GM12878 (cell line): ENCODE data around the gene PDZK1IP1. TPM values are rescaled to one million over a fixed set of nuclear protein-coding genes. Genes with fewer than 3 reads are reported as not detected.

Source experiments
- ATAC-seq: fragments of 200-7000 bp; cut with Tn5 transposase; 3 replicates; pipeline ENCODE4 v1.9.1; 2020; ENCODE audit warnings: mild to moderate bottlenecking, moderate library complexity
- BruUV-seq: library from RNA; stranded (reverse); fragments of 400-500 nt; replicated peaks from 2 replicates; lab custom pipeline; 2021; lab: Mats Ljungman, UMichigan
- CTCF ChIA-PET: fragments of 300-600 bp; sonication (Branson Sonifier 250); formaldehyde crosslinking; extraction: SDS; loops from one replicate; lab custom pipeline; 2021; ENCODE audit warnings: inconsistent platforms; lab: Yijun Ruan, JAX
- POLR2A ChIA-PET: fragments of 350-600 bp; formaldehyde crosslinking; extraction: SDS; loops from one replicate; lab custom pipeline; 2021; ENCODE audit warnings: inconsistent platforms; lab: Charles Lee
- RAD21 ChIA-PET: fragments of 300-600 bp; sonication (Branson Sonifier 250); formaldehyde crosslinking; loops from one replicate; lab custom pipeline; 2023; ENCODE audit warnings: antibody characterized with exemption; ENCODE audit not compliant: unreplicated experiment; lab: Charles Lee
- SMC1A ChIA-PET: fragments of 300-600 bp; sonication (Branson Sonifier 250); formaldehyde crosslinking; loops from one replicate; lab custom pipeline; 2023; ENCODE audit not compliant: unreplicated experiment, uncharacterized antibody; lab: Charles Lee
- DNase-seq: peaks from one replicate; pipeline ENCODE4 v3.0.0-alpha.2; 2011; ENCODE audit warnings: low read depth, low spot score
- FAIRE-seq: peaks from 3 replicates; lab custom pipeline; 2011; peaks lifted over from hg19 to GRCh38; lab: Jason Lieb, UNC
- H2AFZ ChIP-seq: 2 replicates; pipeline ENCODE4 v1.6.0; 2011; ENCODE audit warnings: low read depth, low read length, control low read depth; ENCODE audit not compliant: control insufficient read depth
- H3K27ac ChIP-seq: 2 replicates; pipeline ENCODE4 v1.5.1; 2011; ENCODE audit warnings: control low read depth; ENCODE audit not compliant: control insufficient read depth, insufficient read depth
- H3K27me3 ChIP-seq, 2 experiments: replicated peaks in 1 of 2; 2 replicates each; pipeline versions ENCODE4 v1.6.0 to v1.6.1; 2011; ENCODE audit warnings: low read length in 1 of 2; ENCODE audit not compliant: control insufficient read depth in 2 of 2, insufficient read depth in 2 of 2
- H3K36me3 ChIP-seq, 2 experiments: 2 replicates each; pipeline ENCODE4 v1.5.1; 2011; ENCODE audit warnings: low read length in 1 of 2; ENCODE audit not compliant: control insufficient read depth in 2 of 2, insufficient read depth in 2 of 2
- H3K4me1 ChIP-seq: 2 replicates; pipeline ENCODE4 v1.6.1; 2011; ENCODE audit warnings: mild to moderate bottlenecking, low read length, moderate library complexity, mixed read lengths; ENCODE audit not compliant: control insufficient read depth, insufficient read depth
- H3K4me2 ChIP-seq: 2 replicates; pipeline ENCODE4 v1.6.0; 2011; ENCODE audit warnings: control low read depth; ENCODE audit not compliant: control insufficient read depth, insufficient read depth
- H3K4me3 ChIP-seq: fragments of 200-600 bp; sonication (generic); 2 replicates; pipeline ENCODE4 v1.5.1; 2016
- H3K79me2 ChIP-seq: 2 replicates; pipeline ENCODE4 v1.6.0; 2011; ENCODE audit warnings: low read length; ENCODE audit not compliant: control insufficient read depth, insufficient read depth
- H3K9ac ChIP-seq: 2 replicates; pipeline ENCODE4 v1.8.0; 2011; ENCODE audit warnings: low read length, control low read depth, mixed read lengths; ENCODE audit not compliant: control insufficient read depth, insufficient read depth
- H3K9me3 ChIP-seq: replicated peaks from 3 replicates; pipeline ENCODE4 v1.5.1; 2011; ENCODE audit warnings: mild to moderate bottlenecking, low read length; ENCODE audit not compliant: control insufficient read depth, insufficient read depth
- H4K20me1 ChIP-seq: 2 replicates; pipeline ENCODE4 v1.6.0; 2011; ENCODE audit not compliant: control insufficient read depth, insufficient read depth
- BRCA1 ChIP-seq: IDR thresholded peaks from 2 replicates; pipeline ENCODE4 v1.6.1; 2011; ENCODE audit warnings: low read depth, low read length, improper control_type of control experiment
- GATAD2B ChIP-seq: fragments of 450-650 bp; conservative IDR thresholded peaks from 2 replicates; pipeline ENCODE4 v1.6.1; 2017; ENCODE audit warnings: low read depth, mild to moderate bottlenecking, moderate library complexity
- HDAC6 ChIP-seq: fragments of 200-600 bp; sonication (generic); IDR thresholded peaks from one replicate; pipeline ENCODE4 v1.8.0; 2017; ENCODE audit warnings: antibody characterized with exemption; ENCODE audit not compliant: unreplicated experiment
- JUND ChIP-seq: IDR thresholded peaks from 2 replicates; pipeline ENCODE4 v1.6.1; 2012; ENCODE audit warnings: low read depth, mild to moderate bottlenecking, low read length, improper control_type of control experiment, moderate library complexity
- KAT2A ChIP-seq: conservative IDR thresholded peaks from 2 replicates; pipeline ENCODE4 v1.6.1; 2011; ENCODE audit warnings: low read depth, low read length; ENCODE audit not compliant: control insufficient read depth
- MEF2A ChIP-seq: IDR thresholded peaks from 2 replicates; pipeline ENCODE4 v1.6.1; 2011; ENCODE audit warnings: low read depth, mild to moderate bottlenecking, low read length, moderate library complexity; ENCODE audit not compliant: insufficient read depth
- NR2C2 ChIP-seq: IDR thresholded peaks from 2 replicates; pipeline ENCODE4 v1.6.1; 2011; ENCODE audit warnings: borderline replicate concordance, low read depth; ENCODE audit not compliant: control insufficient read depth, insufficient read length
- SREBF2 ChIP-seq: IDR thresholded peaks from 2 replicates; pipeline ENCODE4 v1.6.1; 2012; ENCODE audit warnings: mild to moderate bottlenecking, low read length
- SUZ12 ChIP-seq: fragments of 200-600 bp; sonication (generic); IDR thresholded peaks from one replicate; pipeline ENCODE4 v1.6.1; 2018; ENCODE audit warnings: antibody characterized with exemption, mild to moderate bottlenecking; ENCODE audit not compliant: unreplicated experiment
- WRNIP1 ChIP-seq: IDR thresholded peaks from 2 replicates; pipeline ENCODE4 v1.6.1; 2011; ENCODE audit warnings: low read depth, low read length, improper control_type of control experiment, borderline replicate concordance
- WGBS: methylation state at CpG from one replicate; pipeline ENCODE4 v1.1.6; 2016; ENCODE audit warnings: low lambda C conversion rate; ENCODE audit not compliant: insufficient replicate concordance, insufficient coverage; ENCODE audit errors: missing lambda C conversion rate; 5-methylcytosine and 5-hydroxymethylcytosine counted together
- in situ Hi-C: fragments of 300-500 bp; cut with MboI; formaldehyde crosslinking; loops from 9 replicates; pipeline ENCODE4 v1.14.3; 2018; ENCODE audit warnings: mixed read lengths
- intact Hi-C: fragments of 100-400 bp; cut with micrococcal nuclease; formaldehyde crosslinking; loops from one replicate; pipeline ENCODE4 v1.14.2; 2022; ENCODE audit not compliant: unreplicated experiment
- polyA plus RNA-seq, 11 experiments: library from polyadenylated mRNA; depleted of rRNA in 4 of 11; unstranded in 6 of 11; stranded (reverse) in 5 of 11; fragments of >200 nt; fragmentation: Nextera tagmentation in 4 of 11; fragmentation: Illumina TruSeq in 1 of 11; extraction: Ambion mirVana in 4 of 11; extraction: Trizol in 1 of 11; gene quantifications; 1 replicate in 1 of 11; 2 replicates in 10 of 11; pipeline versions ENCODE4 v1.2.1 to v1.2.3, GENCODE V29; 2011 to 2016; ENCODE audit warnings: inconsistent platforms in 2 of 11, missing spikeins in 2 of 11, low read depth in 1 of 11
- total RNA-seq, 4 experiments: library from RNA; depleted of rRNA in 3 of 4; stranded (reverse); fragments of >200 nt in 3 of 4; fragmentation: Illumina TruSeq in 1 of 4; extraction: Trizol in 1 of 4; gene quantifications; 2 replicates each; pipeline versions ENCODE4 v1.2.1 to v1.2.3, GENCODE V29; 2013 to 2021
- TF ChIP-seq, protein P1 (sequence below): fragments of 450-650 bp; formaldehyde crosslinking; IDR thresholded peaks from 2 replicates; pipeline ENCODE4 v1.4.0; 2022; ENCODE audit warnings: mild to moderate bottlenecking, moderate library complexity

PDZK1IP1 gene
- total and polyA plus RNA-seq, 10 of the 15 experiments (the other 5 are each of a cell fraction or from before 2014, with no cell fraction given) = not detected

GRCh38 chr1:47183308-47184089 lies 6.3 kb downstream of the PDZK1IP1 start:
- no peak overlapping the region for H3K4me2 ChIP-seq
- DNase-seq (no peak), FAIRE-seq (no peak), ATAC-seq (no peak)
- no peak overlapping the region for H3K9ac ChIP-seq
- TF ChIP-seq BRCA1 = no peak
- TF ChIP-seq NR2C2 = no peak
- TF ChIP-seq HDAC6 = no peak
- TF ChIP-seq WRNIP1 = no peak
- no peaks in the 10 kb centered on the region for H3K36me3 ChIP-seq
- no peak overlapping the region for H2AFZ ChIP-seq
- no peak overlapping the region for H3K27ac ChIP-seq
- SMC1A ChIA-PET = no interaction called here
- H4K20me1 ChIP-seq = no peaks in the 10 kb centered on the region
- no peaks in the 10 kb centered on the region for H3K79me2 ChIP-seq
- RAD21 ChIA-PET = no interaction called here
- no peaks in the 10 kb centered on the region; a peak in 1 of 4 replicates for H3K27me3 ChIP-seq
- in situ Hi-C loops (no loop called here), intact Hi-C loops (no loop called here)
- WGBS = 47% methylated on average over 11 of the region's 11 CpGs
- CTCF ChIA-PET = interaction anchor here (2.7 to 6.1 kb wide), 2 partner anchors 10 to 80 kb away, joined by 20 to 70 read pairs; no protein-coding TSS in a partner anchor
- no TSS peak for BruUV-seq
- H3K9me3 ChIP-seq = no peaks in the 10 kb centered on the region
- no peak overlapping the region for H3K4me3 ChIP-seq
- H3K4me1 ChIP-seq = peaks cover 3% of the 10 kb centered on the region; the same call in 1 of the 2 replicates
- POLR2A ChIA-PET = no interaction called here

- RAD21 ChIA-PET = no interaction called here
- Histone ChIP-seq H3K27me3 (no peaks in the 10 kb centered on the region; a peak in 1 of 4 replicates), H3K27ac (no peak overlapping the region), H3K36me3 (no peaks in the 10 kb centered on the region), H2AFZ (no peak overlapping the region), H3K4me1 (peaks cover 3% of the 10 kb centered on the region; the same call in 1 of the 2 replicates), H3K4me3 (no peak overlapping the region), H4K20me1 (no peaks in the 10 kb centered on the region), H3K79me2 (no peaks in the 10 kb centered on the region), H3K9ac (no peak overlapping the region), H3K9me3 (no peaks in the 10 kb centered on the region), H3K4me2 (no peak overlapping the region)
- CTCF ChIA-PET = interaction anchor here (2.7 to 6.1 kb wide), 2 partner anchors 11 to 80 kb away, joined by 20 to 70 read pairs; no protein-coding TSS in a partner anchor
- no TSS peak for BruUV-seq
- in situ Hi-C loops (no loop called here), intact Hi-C loops (no loop called here)
- ATAC-seq (no peak), FAIRE-seq (no peak), DNase-seq (no peak)
- 35% methylated on average over 7 of the region's 7 CpGs for WGBS
- SMC1A ChIA-PET = no interaction called here
- POLR2A ChIA-PET = no interaction called here
- TF ChIP-seq JUND (no peak), KAT2A (no peak), MEF2A (no peak), SREBF2 (no peak), SUZ12 (no peak), GATAD2B (no peak)
- TF ChIP-seq, protein P1, sequence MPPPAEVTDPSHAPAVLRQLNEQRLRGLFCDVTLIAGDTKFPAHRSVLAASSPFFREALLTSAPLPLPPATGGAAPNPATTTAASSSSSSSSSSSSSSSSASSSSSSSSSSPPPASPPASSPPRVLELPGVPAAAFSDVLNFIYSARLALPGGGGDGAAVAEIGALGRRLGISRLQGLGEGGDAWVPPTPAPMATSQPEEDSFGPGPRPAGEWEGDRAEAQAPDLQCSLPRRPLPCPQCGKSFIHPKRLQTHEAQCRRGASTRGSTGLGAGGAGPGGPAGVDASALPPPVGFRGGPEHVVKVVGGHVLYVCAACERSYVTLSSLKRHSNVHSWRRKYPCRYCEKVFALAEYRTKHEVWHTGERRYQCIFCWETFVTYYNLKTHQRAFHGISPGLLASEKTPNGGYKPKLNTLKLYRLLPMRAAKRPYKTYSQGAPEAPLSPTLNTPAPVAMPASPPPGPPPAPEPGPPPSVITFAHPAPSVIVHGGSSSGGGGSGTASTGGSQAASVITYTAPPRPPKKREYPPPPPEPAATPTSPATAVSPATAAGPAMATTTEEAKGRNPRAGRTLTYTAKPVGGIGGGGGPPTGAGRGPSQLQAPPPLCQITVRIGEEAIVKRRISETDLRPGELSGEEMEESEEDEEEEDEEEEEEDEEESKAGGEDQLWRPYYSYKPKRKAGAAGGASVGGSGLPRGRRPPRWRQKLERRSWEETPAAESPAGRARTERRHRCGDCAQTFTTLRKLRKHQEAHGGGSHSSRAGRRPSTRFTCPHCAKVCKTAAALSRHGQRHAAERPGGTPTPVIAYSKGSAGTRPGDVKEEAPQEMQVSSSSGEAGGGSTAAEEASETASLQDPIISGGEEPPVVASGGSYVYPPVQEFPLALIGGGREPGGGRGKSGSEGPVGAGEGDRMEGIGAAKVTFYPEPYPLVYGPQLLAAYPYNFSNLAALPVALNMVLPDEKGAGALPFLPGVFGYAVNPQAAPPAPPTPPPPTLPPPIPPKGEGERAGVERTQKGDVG (CRISPR knock-in tag) = no peak
Observed at GRCh38 chr1:47182676-47183235, 7.1 kb downstream of the PDZK1IP1 start.
